HG02623 (cell line): ENCODE measurements around the gene DCUN1D2.

Experiments used
- ATAC-seq: cut with Tn5 transposase; IDR thresholded peaks from one replicate; pipeline ENCODE4 v1.9.1; 2021; ENCODE audit warnings: moderate library complexity; ENCODE audit not compliant: unreplicated experiment

DCUN1D2 gene

GRCh38 chr13:113428469-113428865 is 62.0 kb downstream of the DCUN1D2 start:
- no peak for ATAC-seq

- ATAC-seq, result no peak
These were observed 62.7 kb downstream of the DCUN1D2 start for GRCh38 chr13:113427562-113428468.

GRCh38 chr13:113426591-113426986 is 63.9 kb downstream of the DCUN1D2 start:
- no peak for ATAC-seq

- ATAC-seq, result no peak
These were observed 64.4 kb downstream of the DCUN1D2 start for GRCh38 chr13:113425941-113426590.

- no peak for ATAC-seq
These were observed 66.9 kb downstream of the DCUN1D2 start for GRCh38 chr13:113423520-113424163.

- ATAC-seq, result no peak
These were observed 67.5 kb downstream of the DCUN1D2 start for GRCh38 chr13:113422807-113423519.

GRCh38 chr13:113421673-113422270 is 68.7 kb downstream of the DCUN1D2 start:
- ATAC-seq, result no peak

GRCh38 chr13:113420833-113421600 is 69.5 kb downstream of the DCUN1D2 start:
- no peak for ATAC-seq

GRCh38 chr13:113420232-113420631 is 70.3 kb downstream of the DCUN1D2 start:
- no peak for ATAC-seq

GRCh38 chr13:113419531-113420193 is 70.8 kb downstream of the DCUN1D2 start:
- no peak for ATAC-seq

GRCh38 chr13:113418722-113419049 is 71.8 kb downstream of the DCUN1D2 start:
- no peak for ATAC-seq

GRCh38 chr13:113417836-113418721 is 72.4 kb downstream of the DCUN1D2 start:
- no peak for ATAC-seq

- no peak for ATAC-seq
These were observed 73.3 kb downstream of the DCUN1D2 start for GRCh38 chr13:113417008-113417751.

GRCh38 chr13:113415825-113416224 is 74.7 kb downstream of the DCUN1D2 start:
- no peak for ATAC-seq

GRCh38 chr13:113415032-113415431 is 75.5 kb downstream of the DCUN1D2 start:
- no peak for ATAC-seq

GRCh38 chr13:113414335-113414734 is 76.2 kb downstream of the DCUN1D2 start:
- ATAC-seq, result no peak

GRCh38 chr13:113413898-113414282 is 76.6 kb downstream of the DCUN1D2 start:
- ATAC-seq, result no peak
